GM19438 (cell line): Measurements from ENCODE around the gene OR5F1.

Experiments
- ATAC-seq: cut with Tn5 transposase; IDR thresholded peaks from one replicate; pipeline ENCODE4 v1.9.1; 2021; ENCODE audit warnings: low read depth; ENCODE audit not compliant: unreplicated experiment

Gene OR5F1

GRCh38 chr11:55994525-55994924, at the start of gene OR5F1:
TSS of gene OR5F1 (minus strand) at chr11:55994625. CDS start at chr11:55994625, 0 bp downstream.
- no peak for ATAC-seq

- no peak for ATAC-seq
Measured at GRCh38 chr11:56027354-56027753, 32.9 kb upstream of the OR5F1 start, which contains the start of gene OR5AS1. TSS of gene OR5AS1 (plus strand) at chr11:56027654. CDS start at chr11:56030419, 2,765 bp downstream.

- no peak for ATAC-seq
Measured at GRCh38 chr11:56013805-56014204, 19.4 kb upstream of the OR5F1 start.

DNA sequence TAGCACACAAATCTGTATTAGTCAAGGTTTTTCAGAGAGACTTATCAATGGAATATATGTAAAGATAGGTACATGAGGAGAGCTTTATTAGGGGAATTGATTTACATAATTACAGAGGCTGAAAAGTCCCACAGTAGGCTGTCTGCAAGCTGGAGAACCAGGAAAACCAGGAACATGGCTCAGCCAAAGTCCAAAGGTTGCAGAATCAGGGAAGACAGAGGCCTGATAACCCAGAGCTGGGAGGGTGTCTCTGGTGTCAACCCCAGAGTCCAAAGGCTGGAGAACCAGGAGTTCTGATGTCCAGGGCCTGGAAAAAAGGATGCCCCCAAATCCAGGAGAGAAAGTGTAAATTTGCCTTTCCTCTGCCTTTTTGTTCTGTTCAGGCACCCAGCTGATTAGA, 16.3 kb upstream of the OR5F1 start:
- no peak for ATAC-seq

DNA sequence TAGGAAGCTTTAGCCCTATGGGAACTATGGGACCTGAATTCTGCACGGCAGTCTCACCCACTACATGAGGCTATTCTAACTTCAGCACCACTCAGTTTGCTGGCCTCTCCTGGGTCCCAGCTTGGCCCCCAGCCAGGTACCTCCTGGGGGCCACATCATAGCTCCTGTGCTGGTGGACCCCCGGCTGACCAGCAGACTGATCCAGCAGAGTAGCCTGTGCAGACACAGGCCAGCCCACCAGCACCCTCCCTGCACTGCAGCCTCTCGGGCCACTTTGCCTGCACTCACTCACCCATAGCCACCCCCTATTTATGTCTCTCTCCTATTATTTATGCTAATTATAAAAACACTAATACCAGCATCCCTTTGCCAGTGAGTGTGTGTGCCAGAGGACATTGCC, 23.5 kb downstream of the OR5F1 start:
- ATAC-seq, result no peak

DNA sequence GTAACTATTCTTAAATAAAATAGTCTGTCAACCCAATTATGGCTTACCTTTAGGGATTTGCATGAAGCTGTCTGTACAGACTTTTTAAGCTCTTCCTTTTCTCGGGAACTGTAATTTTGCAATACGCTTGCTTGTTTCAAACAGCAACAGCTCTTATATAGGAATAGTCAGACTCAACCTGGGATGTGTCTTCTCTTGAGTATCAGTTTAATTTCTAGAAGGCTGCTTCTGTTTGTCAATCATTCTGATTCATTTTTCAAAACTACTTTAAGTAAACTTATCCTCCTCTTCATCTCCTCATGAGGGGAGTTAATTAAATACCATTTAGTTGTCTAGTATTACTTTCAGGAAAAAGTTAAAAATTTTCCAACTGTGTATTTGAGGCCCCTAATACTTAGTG, 24.6 kb downstream of the OR5F1 start, which contains the start of gene OR10AG1:
Gene OR10AG1 (minus strand): TSS at position 101 of the 400 bp plus-strand sequence. CDS start 38 bp downstream, at position 63.
- no peak for ATAC-seq

DNA sequence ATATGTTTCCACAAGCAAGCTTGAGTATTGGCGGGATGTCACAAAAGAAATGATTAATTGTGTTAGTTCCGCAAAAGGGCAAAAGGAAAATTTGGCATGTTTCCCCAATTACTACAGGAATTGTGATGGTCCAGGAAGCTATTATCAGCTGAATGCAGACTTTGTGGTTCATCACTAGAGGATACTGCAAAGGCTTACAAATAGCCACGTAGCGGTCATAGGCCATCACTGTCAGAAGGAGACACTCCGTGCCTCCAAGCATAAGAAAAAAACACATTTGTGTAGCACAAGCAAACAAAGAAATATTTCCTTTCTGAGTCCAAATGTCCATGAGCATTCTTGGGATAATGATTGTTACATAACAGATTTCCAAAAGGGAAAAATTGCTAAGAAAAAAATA, 26.5 kb downstream of the OR5F1 start:
- ATAC-seq, result no peak

GRCh38 chr11:55966391-55966790, 28.0 kb downstream of the OR5F1 start:
- ATAC-seq, result no peak

- no peak for ATAC-seq
Measured at GRCh38 chr11:55956521-55956920, 37.9 kb downstream of the OR5F1 start.

DNA sequence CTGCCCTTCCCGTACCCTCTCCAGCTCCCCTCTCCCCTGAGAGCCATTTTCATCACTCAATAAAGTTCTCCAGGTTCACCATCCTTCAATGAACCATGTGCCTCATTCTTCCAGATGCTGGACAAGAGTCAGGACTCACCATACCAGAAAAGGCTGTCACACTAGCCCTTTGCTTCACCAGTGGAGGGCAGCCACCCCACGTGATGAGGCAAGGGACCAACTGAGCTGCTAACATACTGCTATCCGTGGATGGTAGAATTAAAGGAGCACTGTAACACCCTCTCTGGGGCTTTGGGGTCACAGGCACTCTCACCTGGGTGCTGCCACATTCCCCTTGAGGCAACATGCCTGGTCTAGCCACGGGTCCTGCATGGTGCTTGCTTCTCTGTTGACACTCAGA, 45.1 kb downstream of the OR5F1 start:
- ATAC-seq, result no peak
